Neutrophil (primary cell): ENCODE data around the gene KCNB1.

Experiments used
- H3K27ac ChIP-seq: fragments of 200-600 bp; sonication (generic); 2 replicates; pipeline ENCODE4 v1.5.1; 2016; ENCODE audit warnings: mild to moderate bottlenecking, moderate library complexity
- H3K27me3 ChIP-seq: fragments of 200-600 bp; sonication (generic); 2 replicates; pipeline ENCODE4 v1.6.0; 2016; ENCODE audit warnings: mild to moderate bottlenecking
- H3K36me3 ChIP-seq: fragments of 200-600 bp; sonication (generic); 2 replicates; pipeline ENCODE4 v1.5.1; 2017
- H3K4me1 ChIP-seq, 2 experiments: fragments of 200-600 bp in 1 of 2; sonication (generic) in 1 of 2; 1 replicate in 1 of 2; 2 replicates in 1 of 2; pipeline versions ENCODE4 v1.5.1 to v1.6.1; 2013 to 2016; ENCODE audit warnings: low read depth in 1 of 2, low read length in 1 of 2, mild to moderate bottlenecking in 1 of 2, moderate library complexity in 1 of 2; ENCODE audit not compliant: control insufficient read depth in 1 of 2, insufficient read depth in 1 of 2
- H3K4me3 ChIP-seq, 2 experiments: fragments of 200-600 bp in 1 of 2; sonication (generic) in 1 of 2; 1 replicate in 1 of 2; 2 replicates in 1 of 2; pipeline ENCODE4 v1.5.1; 2013 to 2016; ENCODE audit warnings: low read depth in 1 of 2, low read length in 1 of 2, mild to moderate bottlenecking in 1 of 2, moderate library complexity in 1 of 2
- H3K9me3 ChIP-seq: fragments of 200-600 bp; sonication (generic); 2 replicates; pipeline ENCODE4 v1.5.1; 2016
- CTCF ChIP-seq: fragments of 200-600 bp; sonication (generic); IDR thresholded peaks from 2 replicates; pipeline ENCODE4 v1.5.1; 2016; ENCODE audit warnings: antibody characterized with exemption

The KCNB1 gene

DNA sequence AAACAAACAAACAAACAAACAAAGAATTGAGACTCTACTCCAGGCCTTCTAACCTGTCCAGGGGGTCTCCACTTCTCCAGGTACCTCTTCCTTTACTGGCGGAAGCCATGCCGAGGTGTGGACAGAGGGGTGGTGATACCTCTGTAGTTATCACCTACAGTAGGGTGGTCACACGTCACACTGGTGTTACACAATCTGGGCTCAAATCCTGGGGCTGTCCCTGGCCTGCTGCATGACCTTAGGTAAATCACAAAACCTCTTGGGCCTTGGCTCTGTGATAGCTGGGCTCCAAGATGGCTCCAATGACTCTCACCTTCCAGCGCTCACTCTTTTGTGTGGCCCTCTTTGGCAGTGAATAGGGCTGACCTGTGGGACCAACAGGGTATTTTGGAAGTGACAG, 127.8 kb downstream of the KCNB1 start:
- H3K36me3 ChIP-seq, result no peaks in the 10 kb centered on the region

GRCh38 chr20:49353348-49353747, 129.1 kb downstream of the KCNB1 start:
- no peaks in the 10 kb centered on the region for H3K9me3 ChIP-seq
- no peaks in the 10 kb centered on the region for H3K4me1 ChIP-seq

More for the DNA sequence above, 127.8 kb downstream of the KCNB1 start:
- no peak for TF ChIP-seq CTCF
- H3K9me3 ChIP-seq, result no peaks in the 10 kb centered on the region
- H3K27ac ChIP-seq, result no peak overlapping the region
- no peak overlapping the region for H3K4me3 ChIP-seq
- H3K4me1 ChIP-seq, result no peaks in the 10 kb centered on the region
- H3K27me3 ChIP-seq, result peaks cover 50% of the 10 kb centered on the region

DNA sequence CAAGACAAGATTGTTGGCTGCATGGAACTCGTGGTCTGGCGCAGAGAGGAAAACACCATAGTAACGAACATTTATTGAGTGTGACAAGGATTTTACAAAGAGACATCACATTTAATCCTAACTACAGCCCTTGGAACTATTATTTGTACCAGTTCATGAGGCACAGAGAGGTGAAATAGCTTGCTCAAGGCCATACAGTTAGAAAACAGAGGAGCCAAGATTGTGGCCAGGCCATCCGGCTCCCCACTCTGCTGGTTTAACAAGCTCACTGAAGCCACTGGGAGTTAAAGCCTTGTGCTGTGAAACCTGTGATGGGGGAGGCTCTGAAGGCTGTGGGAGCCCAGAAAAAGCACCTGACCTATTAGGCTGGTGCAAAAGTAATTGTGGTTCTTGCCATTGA, 129.7 kb downstream of the KCNB1 start:
- no peak for TF ChIP-seq CTCF
- Histone ChIP-seq H3K9me3 (no peaks in the 10 kb centered on the region), H3K4me1 (no peaks in the 10 kb centered on the region), H3K27ac (no peak overlapping the region), H3K4me3 (no peak overlapping the region), H3K36me3 (no peaks in the 10 kb centered on the region), H3K27me3 (peaks cover 58% of the 10 kb centered on the region)

More at GRCh38 chr20:49353348-49353747, 129.1 kb downstream of the KCNB1 start:
- Histone ChIP-seq H3K4me3 (no peak overlapping the region), H3K36me3 (no peaks in the 10 kb centered on the region), H3K27me3 (peaks cover 52% of the 10 kb centered on the region), H3K27ac (no peak overlapping the region)
- no peak for TF ChIP-seq CTCF

DNA sequence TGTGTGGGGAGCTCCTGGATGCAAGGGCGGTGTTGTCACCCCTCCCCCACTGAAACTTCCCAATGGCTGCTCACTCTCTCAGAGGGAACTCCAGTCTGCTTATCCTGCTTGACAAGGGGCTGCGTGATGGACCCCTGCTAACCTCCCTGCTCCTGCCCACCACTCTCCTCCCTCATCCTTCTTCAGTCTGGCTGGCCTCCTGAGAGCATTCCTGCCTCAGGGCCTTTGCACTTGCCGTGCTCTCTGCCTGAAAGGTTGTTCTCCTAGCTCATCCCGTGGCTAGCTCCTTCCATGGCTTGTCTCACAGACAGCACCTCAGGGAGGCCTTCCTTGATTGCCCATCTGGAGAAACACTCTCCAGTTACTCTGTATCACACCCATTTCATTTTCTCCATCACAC, 130.7 kb downstream of the KCNB1 start:
- no peaks in the 10 kb centered on the region for H3K4me1 ChIP-seq
- H3K9me3 ChIP-seq, result no peaks in the 10 kb centered on the region
- no peak overlapping the region for H3K27ac ChIP-seq
- no peaks in the 10 kb centered on the region for H3K36me3 ChIP-seq
- TF ChIP-seq CTCF, result no peak
- H3K4me3 ChIP-seq, result no peak overlapping the region
- H3K27me3 ChIP-seq, result peaks cover 66% of the 10 kb centered on the region

DNA sequence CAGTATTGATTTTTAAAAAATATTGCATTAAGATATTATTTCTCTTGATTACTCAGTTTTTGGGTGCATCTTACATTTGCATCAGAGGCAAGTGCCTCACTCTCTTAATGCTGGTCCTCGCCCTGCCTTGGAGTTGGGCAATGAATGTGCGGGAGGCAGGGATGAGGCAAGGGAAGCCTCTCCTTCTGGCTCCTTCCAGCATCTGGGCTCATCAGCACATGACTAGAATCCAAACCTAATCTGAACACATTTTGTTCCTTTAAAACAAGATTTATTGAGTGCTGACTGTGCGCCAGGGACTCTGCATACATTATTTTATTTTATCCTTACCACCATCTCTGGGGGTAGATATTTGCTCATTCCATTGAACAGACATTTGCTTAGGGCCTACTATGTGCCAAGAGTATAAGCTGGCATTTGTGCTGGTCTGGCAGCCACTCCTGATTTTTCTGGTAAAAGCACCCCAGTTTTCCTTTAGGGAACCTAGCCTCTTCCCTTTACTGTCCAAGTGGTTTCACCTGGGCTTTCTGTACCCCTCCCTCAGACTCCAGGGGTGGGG, 132.7 kb downstream of the KCNB1 start:
- Histone ChIP-seq H3K4me3 (no peak overlapping the region), H3K27ac (no peak overlapping the region), H3K27me3 (peaks cover 77% of the 10 kb centered on the region), H3K4me1 (no peaks in the 10 kb centered on the region), H3K9me3 (no peaks in the 10 kb centered on the region), H3K36me3 (no peaks in the 10 kb centered on the region)
- TF ChIP-seq CTCF, result no peak

DNA sequence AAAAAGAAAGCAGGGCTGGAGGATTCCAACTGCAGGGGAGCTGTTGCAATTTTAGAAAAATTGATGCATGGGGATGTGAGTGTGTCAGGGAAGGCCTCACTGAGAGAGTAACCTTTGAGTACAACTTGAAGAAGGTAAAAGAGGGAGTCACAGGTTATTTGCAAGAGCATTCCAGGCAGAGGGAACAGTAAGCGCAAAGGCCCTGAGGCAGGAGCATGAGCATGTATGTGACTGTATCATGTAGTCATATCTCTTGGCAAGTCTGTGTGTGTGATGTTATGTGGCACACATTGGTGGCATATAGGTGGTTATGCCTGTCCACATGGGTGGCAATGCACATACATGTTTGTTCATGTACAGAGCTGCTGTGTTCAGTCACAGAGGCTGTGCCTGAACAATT, 133.4 kb downstream of the KCNB1 start:
- H3K36me3 ChIP-seq, result no peaks in the 10 kb centered on the region
- no peaks in the 10 kb centered on the region for H3K4me1 ChIP-seq
- peaks cover 77% of the 10 kb centered on the region for H3K27me3 ChIP-seq
- no peaks in the 10 kb centered on the region for H3K9me3 ChIP-seq
- no peak overlapping the region for H3K27ac ChIP-seq
- TF ChIP-seq CTCF, result no peak
- no peak overlapping the region for H3K4me3 ChIP-seq
